ENCODE measurements around the gene FAR1. TPM values are rescaled to one million over a fixed set of nuclear protein-coding genes. Genes with fewer than 3 reads are reported as not detected.
A peak's percentile ranks its signal among the peaks of the same experiment; 100 is the strongest.

FAR1 gene
- total and polyA plus RNA-seq, 2 of the 4 experiments (the other 2 are of a cell fraction), result 35.3 to 119 TPM

DNA sequence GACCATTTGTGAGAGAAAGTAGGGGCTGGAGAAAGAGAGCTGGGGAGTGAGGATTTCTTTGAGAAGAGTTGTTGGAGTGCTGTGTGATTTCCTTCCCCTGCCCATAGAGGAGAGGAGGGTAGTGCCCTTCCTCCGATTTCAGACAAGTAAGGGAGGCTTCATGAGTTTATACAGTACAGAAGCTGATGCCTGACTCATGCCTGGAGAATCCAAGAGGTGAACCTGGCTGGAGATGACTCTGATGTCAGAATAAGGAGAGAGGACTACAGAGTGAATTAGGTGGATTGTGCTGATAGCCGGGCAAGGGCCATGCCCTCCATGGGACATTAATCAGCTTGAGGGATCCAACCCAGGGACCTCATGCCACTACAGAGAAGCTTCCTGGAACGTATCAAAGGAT, 91.6 kb downstream of the FAR1 start:
- no peaks in the 10 kb centered on the region for H3K9me3 ChIP-seq (ENCODE audit: control insufficient read depth, insufficient read depth, low read length)
- ChIA-PET POLR2A (ENCODE audit: unreplicated experiment) (no interaction called here), CTCF (interaction anchor here (1.7 kb wide), 1 partner anchor 9 kb away, joined by 4 read pairs; no protein-coding TSS in a partner anchor)
- H3K4me2 ChIP-seq (ENCODE audit: low read depth, low read length), result no peak overlapping the region
- TF ChIP-seq BHLHE40 (IDR thresholded peaks at IDR 0.05; ENCODE audit: low read depth, low read length) (no peak), CEBPB (IDR thresholded peaks at IDR 0.05; ENCODE audit: low read depth, low read length) (no peak), RCOR1 (IDR thresholded peaks at IDR 0.05; ENCODE audit: insufficient replicate concordance, low read length) (no peak), CHD1 (IDR thresholded peaks at IDR 0.05; ENCODE audit: low read depth, low read length) (no peak), MXI1 (IDR thresholded peaks at IDR 0.05; ENCODE audit: borderline replicate concordance, low read depth, low read length) (no peak), FOS (IDR thresholded peaks at IDR 0.05; ENCODE audit: low read depth, low read length) (no peak), RAD21 (IDR thresholded peaks at IDR 0.05; ENCODE audit: low read length) (no peak), MAFK (IDR thresholded peaks at IDR 0.05; ENCODE audit: low read depth, low read length) (no peak), ELK1 (IDR thresholded peaks at IDR 0.05; ENCODE audit: borderline replicate concordance, low read depth, low read length) (no peak), RFX5 (IDR thresholded peaks at IDR 0.05; ENCODE audit: low read depth, low read length) (no peak), NFE2L2 (IDR thresholded peaks at IDR 0.05; ENCODE audit: low read depth, low read length) (no peak), MAZ (IDR thresholded peaks at IDR 0.05; ENCODE audit: borderline replicate concordance, low read depth, low read length) (no peak), SMC3 (IDR thresholded peaks at IDR 0.05; ENCODE audit: low read depth, low read length) (no peak)
- TF ChIP-seq, protein P1, sequence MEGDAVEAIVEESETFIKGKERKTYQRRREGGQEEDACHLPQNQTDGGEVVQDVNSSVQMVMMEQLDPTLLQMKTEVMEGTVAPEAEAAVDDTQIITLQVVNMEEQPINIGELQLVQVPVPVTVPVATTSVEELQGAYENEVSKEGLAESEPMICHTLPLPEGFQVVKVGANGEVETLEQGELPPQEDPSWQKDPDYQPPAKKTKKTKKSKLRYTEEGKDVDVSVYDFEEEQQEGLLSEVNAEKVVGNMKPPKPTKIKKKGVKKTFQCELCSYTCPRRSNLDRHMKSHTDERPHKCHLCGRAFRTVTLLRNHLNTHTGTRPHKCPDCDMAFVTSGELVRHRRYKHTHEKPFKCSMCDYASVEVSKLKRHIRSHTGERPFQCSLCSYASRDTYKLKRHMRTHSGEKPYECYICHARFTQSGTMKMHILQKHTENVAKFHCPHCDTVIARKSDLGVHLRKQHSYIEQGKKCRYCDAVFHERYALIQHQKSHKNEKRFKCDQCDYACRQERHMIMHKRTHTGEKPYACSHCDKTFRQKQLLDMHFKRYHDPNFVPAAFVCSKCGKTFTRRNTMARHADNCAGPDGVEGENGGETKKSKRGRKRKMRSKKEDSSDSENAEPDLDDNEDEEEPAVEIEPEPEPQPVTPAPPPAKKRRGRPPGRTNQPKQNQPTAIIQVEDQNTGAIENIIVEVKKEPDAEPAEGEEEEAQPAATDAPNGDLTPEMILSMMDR (conservative IDR thresholded peaks at IDR 0.05; ENCODE audit: low read depth, low read length), result no peak
- H3K9ac ChIP-seq (ENCODE audit: low read depth, low read length), result no peak overlapping the region
- H3K79me1 ChIP-seq (ENCODE audit: low read depth in 1 of 2, low read length in 2 of 2), result no peaks in the 10 kb centered on the region
- no peak overlapping the region for H4K5ac ChIP-seq (ENCODE audit: low read depth, low read length)
- H3K14ac ChIP-seq (replicated peaks; ENCODE audit: low read depth, low read length), result no peak overlapping the region
- WGBS, 2 experiments (ENCODE audit: extremely low coverage in 2 of 2, insufficient read length in 1 of 2), result no CpG with 5 or more reads among the region's 3 CpGs
- H2BK20ac ChIP-seq (ENCODE audit: low read depth, low read length), result no peak overlapping the region
- no peak overlapping the region for H3K23ac ChIP-seq (ENCODE audit: low read depth, low read length)
- in situ Hi-C loops (cut with MboI; ENCODE audit: low sequenced_read_pairs), result no loop called here
- no peak overlapping the region for H3K56ac ChIP-seq (ENCODE audit: extremely low read depth, insufficient read depth, low read length)
- no peaks in the 10 kb centered on the region for H3K27me3 ChIP-seq (ENCODE audit: control insufficient read depth, insufficient read depth, low read length)
- H3K4ac ChIP-seq (ENCODE audit: low read depth, low read length), result no peak overlapping the region
- peaks cover 3% of the 10 kb centered on the region; the same call in 1 of the 2 replicates for H3K9me1 ChIP-seq (ENCODE audit: insufficient read depth, low read length)
- ATAC-seq (ENCODE audit: low read depth) (no peak), DNase-seq (peak; percentile 6)
- H2AK5ac ChIP-seq (ENCODE audit: low read depth, low read length), result no peak overlapping the region
- intact Hi-C loops (cut with micrococcal nuclease), result no loop called here
- H3K36me3 ChIP-seq (ENCODE audit: control insufficient read depth, insufficient read depth, low read length), result no peaks in the 10 kb centered on the region
- H3K27ac ChIP-seq (ENCODE audit: insufficient read depth, low read length), result no peak overlapping the region
- no peak overlapping the region for H2BK120ac ChIP-seq (ENCODE audit: low read depth, low read length)
- BruUV-seq (replicated peaks), result no TSS peak
- no peak overlapping the region for H4K91ac ChIP-seq (ENCODE audit: insufficient read depth, low read depth, low read length)
- no peak overlapping the region for H2BK15ac ChIP-seq (ENCODE audit: low read depth, low read length)
- dilution Hi-C loops (cut with HindIII; ENCODE audit: low sequenced_read_pairs, unreplicated experiment), result no loop called here
- H3K4me1 ChIP-seq (ENCODE audit: control insufficient read depth, insufficient read depth, low read length), result peaks cover 2% of the 10 kb centered on the region
- no peak overlapping the region for H3K4me3 ChIP-seq (ENCODE audit: insufficient read depth, low read depth, low read length)
- no peak overlapping the region for H2AK9ac ChIP-seq (replicated peaks; ENCODE audit: low read depth, low read length, poor library complexity)
- H2BK5ac ChIP-seq (ENCODE audit: low read depth, low read length, poor library complexity, severe bottlenecking), result no peak overlapping the region
- no peaks in the 10 kb centered on the region; the same call in 1 of the 2 replicates for H4K20me1 ChIP-seq (ENCODE audit: insufficient read depth, low read length)
- H3K18ac ChIP-seq (ENCODE audit: low read depth, low read length), result no peak overlapping the region
- H2AFZ ChIP-seq (replicated peaks; ENCODE audit: low read length, poor library complexity), result no peak overlapping the region
- H4K8ac ChIP-seq (ENCODE audit: low read depth in 2 of 2, low read length in 2 of 2), result no peak overlapping the region
